Endodermal cell (in vitro differentiated cells): ENCODE results near the gene ERVK3-1. TPM values are rescaled to one million over a fixed set of nuclear protein-coding genes. Genes with fewer than 3 reads are reported as not detected.
A peak's percentile ranks its signal among the peaks of the same experiment; 100 is the strongest.

Experiments used
- DNase-seq: peaks from one replicate; pipeline ENCODE4 v3.0.0-alpha.2; 2017
- H3K27ac ChIP-seq: 2 replicates; pipeline ENCODE4 v1.5.1; 2013; ENCODE audit warnings: mild to moderate bottlenecking, low read depth, low read length, moderate library complexity
- H3K27me3 ChIP-seq: 2 replicates; pipeline ENCODE4 v1.6.1; 2013; ENCODE audit warnings: mild to moderate bottlenecking, low read length, moderate library complexity; ENCODE audit not compliant: insufficient read depth, control insufficient read depth, poor library complexity, severe bottlenecking
- H3K36me3 ChIP-seq: 2 replicates; pipeline ENCODE4 v1.7.0; 2013; ENCODE audit warnings: mild to moderate bottlenecking, low read length, moderate library complexity; ENCODE audit not compliant: control insufficient read depth, insufficient read depth
- H3K4me1 ChIP-seq: one replicate; pipeline ENCODE4 v1.7.0; 2013; ENCODE audit warnings: low read length; ENCODE audit not compliant: control insufficient read depth, insufficient read depth
- H3K4me3 ChIP-seq: 2 replicates; pipeline ENCODE4 v1.5.1; 2013; ENCODE audit warnings: mild to moderate bottlenecking, low read length, moderate library complexity
- H3K9ac ChIP-seq: 2 replicates; pipeline ENCODE4 v1.6.1; 2013; ENCODE audit warnings: mild to moderate bottlenecking, low read length, moderate library complexity; ENCODE audit not compliant: poor library complexity, severe bottlenecking; ENCODE audit errors: extremely low read depth
- H3K9me3 ChIP-seq: 2 replicates; pipeline ENCODE4 v1.6.1; 2013; ENCODE audit warnings: mild to moderate bottlenecking, low read length, moderate library complexity; ENCODE audit not compliant: control insufficient read depth
- H3K27ac Mint-ChIP-seq: 2 replicates; pipeline ENCODE4 v1.8.0; 2020; ENCODE audit warnings: mixed read lengths
- H3K27me3 Mint-ChIP-seq: 2 replicates; pipeline ENCODE4 v1.8.0; 2021; ENCODE audit warnings: mild to moderate bottlenecking, mixed read lengths; ENCODE audit not compliant: insufficient read depth
- H3K36me3 Mint-ChIP-seq: 2 replicates; pipeline ENCODE4 v1.8.0; 2020; ENCODE audit warnings: low read depth, mixed read lengths
- H3K4me1 Mint-ChIP-seq: 2 replicates; pipeline ENCODE4 v1.8.0; 2020; ENCODE audit warnings: mixed read lengths
- H3K4me3 Mint-ChIP-seq: 2 replicates; pipeline ENCODE4 v1.8.0; 2020; ENCODE audit warnings: mild to moderate bottlenecking, moderate library complexity, mixed read lengths
- H3K9me3 Mint-ChIP-seq: 2 replicates; pipeline ENCODE4 v1.8.0; 2020; ENCODE audit warnings: mild to moderate bottlenecking, mixed read lengths
- WGBS, 2 experiments: methylation state at CpG; one replicate each; pipeline versions ENCODE4 v1.1.5 to v1.1.7; 2013; ENCODE audit warnings: missing lambda C conversion rate in 2 of 2, mixed read lengths in 1 of 2; ENCODE audit not compliant: insufficient coverage in 1 of 2, insufficient read length in 1 of 2; 5-methylcytosine and 5-hydroxymethylcytosine counted together
- microRNA-seq: library from miRNA; unstranded; fragments of <30 nt; microRNA quantifications from one replicate; pipeline ENCODE4 v1.2.0, GENCODE V29; 2020; ENCODE audit warnings: borderline microRNAs expressed
- total RNA-seq, 2 donors: library from RNA; stranded (reverse); fragmentation: NEBNext Ultra II Directional in 1 of 2; extraction: Animal tissue kit (Norgen Biotek cat#: 25700) in 1 of 2; gene quantifications; 2 replicates in 1 of 2; 3 replicates in 1 of 2; pipeline ENCODE4 v1.2.1, GENCODE V29; 2021
- TF ChIP-seq, protein P1 (sequence below): fragments of 200-600 bp; sonication (generic); conservative IDR thresholded peaks from 2 replicates; pipeline ENCODE4 v1.5.0; 2021; ENCODE audit warnings: antibody characterized with exemption, mild to moderate bottlenecking

The ERVK3-1 gene
- total RNA-seq, 2 donors from 2014 or later, result 27.5 to 28.0 TPM

DNA sequence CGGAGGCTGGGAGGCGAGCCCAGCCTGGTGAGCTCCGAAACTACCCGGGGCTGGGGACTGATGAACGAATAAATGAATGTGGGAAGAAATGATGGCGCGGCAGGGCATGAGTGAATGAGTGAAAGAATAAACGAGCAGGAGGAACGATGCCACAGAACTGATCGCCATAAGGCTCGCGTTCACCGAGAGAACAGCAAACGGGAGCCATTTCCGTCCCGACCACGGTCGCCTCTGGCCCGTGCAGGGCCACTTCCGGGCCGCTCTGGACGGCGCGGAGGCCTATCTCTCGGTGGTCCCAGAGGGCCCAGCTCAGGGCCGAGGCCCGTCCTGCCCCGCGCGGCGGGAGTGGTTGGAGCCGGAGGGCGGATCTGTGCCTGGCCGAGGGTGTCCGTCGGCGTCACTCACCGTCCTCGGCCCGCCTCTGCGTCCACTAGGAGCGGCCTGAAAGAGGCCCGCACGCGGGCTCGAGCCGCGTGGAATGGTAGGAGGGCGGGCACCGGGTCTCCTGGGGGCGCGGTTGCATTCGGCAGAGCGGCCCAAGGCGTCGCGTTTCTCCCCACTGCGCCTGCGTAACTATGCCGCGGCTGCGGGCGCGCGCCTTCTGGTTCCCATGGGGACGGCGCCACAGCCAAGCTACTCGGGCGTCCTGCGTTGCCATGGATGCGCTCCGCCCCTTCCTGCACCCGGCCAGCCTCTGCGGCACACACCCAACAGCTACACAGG is 57.3 kb downstream of the ERVK3-1 start, which contains the start of gene ZNF497:
ZNF497 (minus strand) TSS at position 480 of the 723 bp plus-strand sequence. CDS start 5,116 bp downstream, outside the sequence.
- Histone ChIP-seq H3K9me3 (no peaks in the 10 kb centered on the region), H3K4me3 (peak within 1 kb of the TSS; percentile 91), H3K27me3 (no peaks in the 10 kb centered on the region), H3K4me1 (no peaks in the 10 kb centered on the region), H3K36me3 (no peaks in the 10 kb centered on the region), H3K27ac (peak within 1 kb of the TSS; percentile 92), H3K9ac (peak within 1 kb of the TSS; percentile 89)
- Mint-ChIP-seq H3K27ac (peak within 1 kb of the TSS; percentile 99), H3K27me3 (peaks cover 2% of the 10 kb centered on the region), H3K4me1 (no peaks in the 10 kb centered on the region), H3K36me3 (peaks cover 3% of the 10 kb centered on the region), H3K4me3 (peak within 1 kb of the TSS; percentile 94), H3K9me3 (no peaks in the 10 kb centered on the region)
- peak; percentile 99 for DNase-seq
- TF ChIP-seq, protein P1, sequence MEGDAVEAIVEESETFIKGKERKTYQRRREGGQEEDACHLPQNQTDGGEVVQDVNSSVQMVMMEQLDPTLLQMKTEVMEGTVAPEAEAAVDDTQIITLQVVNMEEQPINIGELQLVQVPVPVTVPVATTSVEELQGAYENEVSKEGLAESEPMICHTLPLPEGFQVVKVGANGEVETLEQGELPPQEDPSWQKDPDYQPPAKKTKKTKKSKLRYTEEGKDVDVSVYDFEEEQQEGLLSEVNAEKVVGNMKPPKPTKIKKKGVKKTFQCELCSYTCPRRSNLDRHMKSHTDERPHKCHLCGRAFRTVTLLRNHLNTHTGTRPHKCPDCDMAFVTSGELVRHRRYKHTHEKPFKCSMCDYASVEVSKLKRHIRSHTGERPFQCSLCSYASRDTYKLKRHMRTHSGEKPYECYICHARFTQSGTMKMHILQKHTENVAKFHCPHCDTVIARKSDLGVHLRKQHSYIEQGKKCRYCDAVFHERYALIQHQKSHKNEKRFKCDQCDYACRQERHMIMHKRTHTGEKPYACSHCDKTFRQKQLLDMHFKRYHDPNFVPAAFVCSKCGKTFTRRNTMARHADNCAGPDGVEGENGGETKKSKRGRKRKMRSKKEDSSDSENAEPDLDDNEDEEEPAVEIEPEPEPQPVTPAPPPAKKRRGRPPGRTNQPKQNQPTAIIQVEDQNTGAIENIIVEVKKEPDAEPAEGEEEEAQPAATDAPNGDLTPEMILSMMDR, result peak; percentile 35
- WGBS, 2 experiments, result 0% methylated on average over 31 to 74 of the region's 74 CpGs

DNA sequence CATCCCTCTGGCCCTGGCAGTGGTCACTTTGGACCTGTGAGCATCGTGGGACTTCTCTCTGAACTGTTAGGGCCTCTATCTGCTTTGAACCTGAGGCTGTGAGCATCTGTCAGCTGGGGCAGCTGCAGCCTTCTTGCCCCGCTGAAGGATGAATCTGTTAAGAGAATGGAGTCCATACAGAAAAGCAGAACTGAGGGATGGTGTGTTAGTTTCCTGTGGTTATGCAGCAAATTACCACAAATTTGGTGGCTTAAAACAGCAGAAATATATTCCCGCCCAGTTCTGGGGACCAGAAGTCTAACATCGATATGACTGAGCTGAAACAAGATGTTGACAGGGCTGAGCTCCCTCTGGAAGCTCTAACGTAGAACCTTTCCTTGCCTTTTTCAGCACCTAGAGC is 59.0 kb downstream of the ERVK3-1 start:
- H3K27me3 ChIP-seq, result no peaks in the 10 kb centered on the region
- peaks cover 2% of the 10 kb centered on the region for H3K27me3 Mint-ChIP-seq
- no peak overlapping the region for H3K27ac ChIP-seq
- H3K9ac ChIP-seq, result no peak overlapping the region
- no peak overlapping the region for H3K4me3 Mint-ChIP-seq
- H3K36me3 ChIP-seq, result no peaks in the 10 kb centered on the region
- H3K36me3 Mint-ChIP-seq, result peaks cover 3% of the 10 kb centered on the region
- no peaks in the 10 kb centered on the region for H3K4me1 Mint-ChIP-seq
- no peak overlapping the region for H3K4me3 ChIP-seq
- no peak for DNase-seq
- WGBS, 2 experiments, result 92 to 93% methylated on average over 5 of the region's 5 CpGs
- TF ChIP-seq, protein P1, result no peak
- no peak overlapping the region for H3K27ac Mint-ChIP-seq
- no peaks in the 10 kb centered on the region for H3K4me1 ChIP-seq
- no peaks in the 10 kb centered on the region for H3K9me3 ChIP-seq
- H3K9me3 Mint-ChIP-seq, result no peaks in the 10 kb centered on the region

Small RNAs within 50 kb of the gene (microRNA-seq; reads per million reads assigned to microRNA genes)
- not detected for gene MIR6806

Other genes starting within 250 kb of the ERVK3-1 start
- 10 to 100 TPM in 1 of 2 donors, 1 to 10 TPM in 1; 9.3 to 12.0 TPM for gene ZNF135, start 246.1 kb upstream of the ERVK3-1 start, total RNA-seq
- gene ZSCAN18, start 207.1 kb upstream of the ERVK3-1 start, total RNA-seq, result 100 to 1,000 TPM in 1 of 2 donors, 10 to 100 TPM in 1; 68.2 to 112 TPM
- 10 to 100 TPM; 16.7 to 24.7 TPM for gene ZNF329, start 154.6 kb upstream of the ERVK3-1 start, total RNA-seq
- 10 to 100 TPM; 23.2 to 24.9 TPM for gene ZNF274, start 122.3 kb upstream of the ERVK3-1 start, total RNA-seq
- gene ZNF544, start 76.5 kb upstream of the ERVK3-1 start, total RNA-seq, result 10 to 100 TPM; 65.7 to 80.2 TPM
- gene ZNF8, start 26.4 kb upstream of the ERVK3-1 start, total RNA-seq, result 10 to 100 TPM; 14.4 to 16.1 TPM
- gene ZSCAN22, start 21.6 kb downstream of the ERVK3-1 start, total RNA-seq, result 1 to 10 TPM; 3.8 TPM
- 10 to 100 TPM; 12.6 to 16.4 TPM for gene A1BG, start 48.1 kb downstream of the ERVK3-1 start, total RNA-seq
- 1 to 10 TPM; 5.2 to 5.9 TPM for gene ZNF497, start 57.4 kb downstream of the ERVK3-1 start, total RNA-seq
- gene ZNF837, start 75.7 kb downstream of the ERVK3-1 start, total RNA-seq, result 1 to 10 TPM; 3.1 to 3.8 TPM
- gene RPS5, start 81.9 kb downstream of the ERVK3-1 start, total RNA-seq, result 1,000 to 10,000 TPM in 1 of 2 donors, 100 to 1,000 TPM in 1; 896 to 1,039 TPM
- gene RNF225, start 90.3 kb downstream of the ERVK3-1 start, total RNA-seq, result under 1 TPM; 0.82 to 0.92 TPM
- 10 to 100 TPM; 10.3 to 14.8 TPM for gene ZNF584, start 103.3 kb downstream of the ERVK3-1 start, total RNA-seq
- 1 to 10 TPM in 1 of 2 donors, under 1 TPM in 1; 0.71 to 1.2 TPM for gene ZNF132, start 134.8 kb downstream of the ERVK3-1 start, total RNA-seq
- 1 to 10 TPM; 5.4 to 6.0 TPM for gene ZNF324B, start 146.2 kb downstream of the ERVK3-1 start, total RNA-seq
- gene ZNF324, start 161.7 kb downstream of the ERVK3-1 start, total RNA-seq, result 1 to 10 TPM; 7.0 to 8.7 TPM
- 10 to 100 TPM; 10.4 to 10.7 TPM for gene ZNF446, start 171.0 kb downstream of the ERVK3-1 start, total RNA-seq
- gene SLC27A5, start 206.6 kb downstream of the ERVK3-1 start, total RNA-seq, result 10 to 100 TPM; 13.6 to 15.3 TPM
- gene ZBTB45, start 214.4 kb downstream of the ERVK3-1 start, total RNA-seq, result 10 to 100 TPM; 19.0 to 19.4 TPM
- gene TRIM28, start 238.7 kb downstream of the ERVK3-1 start, total RNA-seq, result 100 to 1,000 TPM; 809 to 859 TPM
- gene CHMP2A, start 249.7 kb downstream of the ERVK3-1 start, total RNA-seq, result 100 to 1,000 TPM in 1 of 2 donors, 10 to 100 TPM in 1; 97.7 to 147 TPM